Measurements from ENCODE around the gene AUH. TPM values are rescaled to one million over a fixed set of nuclear protein-coding genes. Genes with fewer than 3 reads are reported as not detected.

AUH gene
- total RNA-seq, 4 donors from 2014 or later: 26.4 to 34.3 (median 31.2) TPM

DNA sequence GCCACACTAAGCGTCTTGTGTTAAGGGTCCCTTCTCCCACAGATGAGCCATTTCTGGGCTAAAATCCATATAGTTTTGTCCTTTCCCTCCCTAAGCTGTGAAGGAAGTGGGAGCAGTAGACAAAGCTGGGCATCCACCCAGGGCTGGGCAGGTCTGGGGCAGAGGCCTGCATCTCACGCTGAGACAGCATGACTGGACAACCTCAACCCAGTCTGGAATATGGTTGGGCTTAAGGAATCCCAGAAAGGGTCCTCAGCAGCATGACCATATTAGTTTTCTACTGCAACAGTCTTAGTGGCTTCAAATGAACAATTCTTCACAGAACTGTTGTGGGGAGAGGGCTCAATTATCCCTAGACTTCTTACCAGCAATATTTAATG lies 173.8 kb downstream of the AUH start:
- TF ChIP-seq, protein P1, sequence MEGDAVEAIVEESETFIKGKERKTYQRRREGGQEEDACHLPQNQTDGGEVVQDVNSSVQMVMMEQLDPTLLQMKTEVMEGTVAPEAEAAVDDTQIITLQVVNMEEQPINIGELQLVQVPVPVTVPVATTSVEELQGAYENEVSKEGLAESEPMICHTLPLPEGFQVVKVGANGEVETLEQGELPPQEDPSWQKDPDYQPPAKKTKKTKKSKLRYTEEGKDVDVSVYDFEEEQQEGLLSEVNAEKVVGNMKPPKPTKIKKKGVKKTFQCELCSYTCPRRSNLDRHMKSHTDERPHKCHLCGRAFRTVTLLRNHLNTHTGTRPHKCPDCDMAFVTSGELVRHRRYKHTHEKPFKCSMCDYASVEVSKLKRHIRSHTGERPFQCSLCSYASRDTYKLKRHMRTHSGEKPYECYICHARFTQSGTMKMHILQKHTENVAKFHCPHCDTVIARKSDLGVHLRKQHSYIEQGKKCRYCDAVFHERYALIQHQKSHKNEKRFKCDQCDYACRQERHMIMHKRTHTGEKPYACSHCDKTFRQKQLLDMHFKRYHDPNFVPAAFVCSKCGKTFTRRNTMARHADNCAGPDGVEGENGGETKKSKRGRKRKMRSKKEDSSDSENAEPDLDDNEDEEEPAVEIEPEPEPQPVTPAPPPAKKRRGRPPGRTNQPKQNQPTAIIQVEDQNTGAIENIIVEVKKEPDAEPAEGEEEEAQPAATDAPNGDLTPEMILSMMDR (IDR thresholded peaks at IDR 0.05): no peak
- DNase-seq (ENCODE audit: low spot score) (no peak), ATAC-seq (ENCODE audit: low FRiP score) (no peak)

DNA sequence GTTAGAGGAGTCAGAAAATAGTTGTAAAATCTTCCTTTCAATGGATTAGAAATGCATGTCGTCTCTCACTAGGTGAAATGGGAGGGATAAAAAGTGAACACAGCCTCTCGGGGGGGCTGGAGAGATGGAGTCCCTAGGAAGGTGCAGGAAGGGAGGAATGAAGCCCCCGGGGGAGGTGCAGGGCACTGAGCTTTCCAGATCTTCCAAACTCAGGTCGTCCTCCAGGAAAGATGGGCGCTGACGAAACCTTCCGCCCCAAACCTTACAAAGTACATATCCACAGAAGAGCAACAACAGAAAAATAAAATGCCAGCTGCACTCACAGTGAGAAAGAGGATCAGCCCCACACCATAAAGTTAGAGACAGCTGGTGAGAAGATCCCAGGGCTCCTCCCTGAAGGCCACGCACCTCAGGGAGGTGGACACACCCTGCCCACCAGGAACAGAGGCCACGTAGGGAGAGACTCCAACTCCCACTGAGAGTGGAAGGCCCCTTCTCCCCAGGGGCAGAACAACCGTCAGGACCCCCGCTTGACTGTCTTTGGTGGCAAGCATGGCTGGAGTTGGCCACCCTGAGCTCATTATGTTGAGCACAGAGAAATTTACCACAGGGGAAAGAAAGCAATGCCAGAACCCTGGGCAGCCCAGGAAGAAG lies 174.3 kb downstream of the AUH start:
- TF ChIP-seq, protein P1 (IDR thresholded peaks at IDR 0.05): no peak

DNA sequence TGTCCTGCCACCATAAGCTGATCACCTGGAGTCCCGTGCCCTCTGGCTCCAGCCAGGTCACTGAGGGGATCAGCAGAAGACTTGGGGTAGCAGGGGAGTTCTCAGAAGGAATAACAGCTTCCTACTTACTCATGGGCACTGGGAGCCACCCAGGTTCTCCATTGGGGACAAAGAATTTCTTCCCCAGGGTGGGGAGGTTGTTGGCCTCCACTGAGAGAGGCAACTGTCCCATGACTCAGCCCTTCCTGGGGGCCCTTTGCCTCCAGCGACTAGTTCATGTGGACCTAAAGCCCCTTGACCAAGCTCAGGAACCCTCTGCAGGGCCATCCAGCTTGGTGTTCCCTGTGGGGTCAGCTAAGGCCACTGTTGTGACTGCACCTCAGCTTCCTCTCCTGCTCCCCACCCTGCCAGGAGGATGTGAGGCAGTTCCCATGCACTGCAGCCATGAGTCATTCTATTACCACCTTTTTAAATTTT lies 175.0 kb downstream of the AUH start:
- no peak for DNase-seq (ENCODE audit: low spot score)
- TF ChIP-seq, protein P1 (IDR thresholded peaks at IDR 0.05): no peak
- ATAC-seq (ENCODE audit: low FRiP score): no peak

More for the DNA sequence above, 174.3 kb downstream of the AUH start:
- ATAC-seq (ENCODE audit: low FRiP score): no peak
- no peak for DNase-seq (ENCODE audit: low spot score)

DNA sequence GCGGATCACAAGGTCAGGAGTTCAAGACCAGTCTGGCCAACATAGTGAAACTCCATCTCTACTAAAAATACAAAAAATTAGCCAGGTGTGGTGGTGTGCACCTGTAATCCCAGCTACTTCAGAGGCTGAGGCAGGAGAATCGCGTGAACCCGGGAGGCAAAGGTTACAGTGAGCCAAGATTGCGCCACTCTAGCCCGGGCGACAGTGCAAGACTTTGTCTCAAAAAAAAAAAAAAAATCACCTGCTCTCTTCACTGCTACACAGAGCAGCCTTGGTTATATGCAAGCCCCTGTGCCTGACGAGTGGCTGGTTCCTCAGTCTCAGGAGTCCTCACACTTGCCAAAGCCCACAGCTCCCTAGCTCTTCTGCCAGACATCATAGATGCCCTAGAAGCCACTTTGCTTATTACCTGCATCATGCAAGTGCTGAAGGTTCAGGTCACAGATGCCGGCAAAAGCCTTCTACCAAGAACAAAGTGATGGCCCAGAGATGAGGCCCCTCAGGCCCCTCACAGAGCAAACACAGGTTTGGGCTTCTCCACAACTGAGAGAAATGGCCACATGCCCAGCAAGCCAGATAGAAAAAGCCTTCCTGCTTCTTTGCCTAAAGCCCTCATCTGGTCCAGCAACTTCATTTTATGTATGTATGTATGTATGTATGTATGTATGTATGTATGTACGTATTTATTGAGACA lies 176.4 kb downstream of the AUH start:
- DNase-seq (ENCODE audit: low spot score): no peak
- TF ChIP-seq, protein P1 (IDR thresholded peaks at IDR 0.05): no peak

DNA sequence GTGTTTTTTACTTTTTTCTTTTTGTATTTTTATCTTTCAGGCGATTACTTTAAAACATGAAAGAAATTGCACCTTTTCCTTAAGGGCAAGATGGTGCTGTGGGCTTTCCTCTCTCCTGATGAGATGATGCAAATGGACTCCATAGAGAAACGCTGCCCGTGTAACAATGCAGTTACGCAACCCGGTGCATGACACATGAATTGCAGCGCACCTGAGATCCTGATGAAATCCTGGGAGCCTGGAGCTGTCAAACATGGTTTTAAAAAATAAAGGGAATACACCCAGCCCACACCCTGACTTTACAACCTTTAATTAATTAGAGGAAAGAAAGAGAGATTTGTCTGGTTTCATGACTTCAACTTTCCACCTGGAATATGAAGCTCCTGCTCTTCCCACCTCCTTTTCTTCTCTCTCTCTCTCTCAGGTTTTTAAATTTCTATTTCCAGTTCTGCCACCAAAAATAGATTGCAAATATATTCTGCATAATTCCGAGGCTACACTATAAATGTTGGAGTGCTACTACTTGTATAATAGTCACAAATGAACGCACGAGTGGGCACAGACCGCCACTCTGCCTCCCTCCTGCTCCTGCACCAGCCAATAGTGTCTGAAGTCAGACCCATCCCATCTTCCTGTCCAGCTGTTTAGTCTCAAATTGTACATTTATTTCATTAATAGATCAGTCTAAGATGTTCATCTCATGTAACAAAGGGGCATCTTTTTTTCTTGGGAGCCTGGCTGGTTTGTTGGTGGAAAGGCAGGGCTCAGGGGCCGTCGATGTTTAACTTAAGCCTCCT lies 179.1 kb downstream of the AUH start:
- DNase-seq (ENCODE audit: low spot score): no peak
- TF ChIP-seq, protein P1 (IDR thresholded peaks at IDR 0.05): no peak
- peak; percentile 62 for ATAC-seq (ENCODE audit: low FRiP score)

More for the DNA sequence above, 176.4 kb downstream of the AUH start:
- no peak for ATAC-seq (ENCODE audit: low FRiP score)

DNA sequence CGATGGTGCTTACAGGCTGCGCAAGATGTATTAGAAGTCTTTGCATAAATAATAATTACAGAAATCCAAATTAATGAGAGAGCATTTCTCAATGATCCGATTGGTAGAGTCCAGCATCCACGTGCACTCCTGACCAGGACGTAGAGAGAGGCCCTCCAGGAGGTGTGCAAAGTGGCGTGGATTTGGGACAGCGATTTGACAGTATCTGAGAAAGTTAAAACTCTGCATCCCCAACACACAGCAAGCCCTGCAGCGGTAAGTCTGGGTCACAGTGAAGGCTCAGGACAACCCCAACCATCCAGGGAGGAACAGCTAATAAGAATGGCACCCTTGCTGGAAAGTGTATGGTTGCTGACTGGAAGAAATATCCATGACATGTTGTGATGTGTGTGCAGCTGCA lies 180.2 kb downstream of the AUH start:
- TF ChIP-seq, protein P1 (IDR thresholded peaks at IDR 0.05): no peak
- no peak for ATAC-seq (ENCODE audit: low FRiP score)
- DNase-seq (ENCODE audit: low spot score): no peak

All from omental fat pad (tissue), 4 donors.